Effector memory CD8-positive, alpha-beta T cell (primary cell): Measurements from ENCODE around the gene MROH7.
A peak's percentile ranks its signal among the peaks of the same experiment; 100 is the strongest.

ENCODE experiments used
- ATAC-seq: fragments of 150-1000 bp; cut with Tn5 transposase; replicated peaks from 2 replicates; pipeline ENCODE4 v1.10.0; 2021; ENCODE audit warnings: mild to moderate bottlenecking, moderate library complexity
- DNase-seq, 3 experiments: peaks; one replicate each; pipeline ENCODE4 v3.0.0; 2021
- H3K27ac Mint-ChIP-seq, 2 donors: one replicate each; pipeline ENCODE4 v1.8.0; 2022; ENCODE audit warnings: mild to moderate bottlenecking in 2 of 2, mixed read lengths in 2 of 2, moderate library complexity in 2 of 2
- H3K27me3 Mint-ChIP-seq, 2 donors: one replicate each; pipeline ENCODE4 v1.8.0; 2022; ENCODE audit warnings: mixed read lengths in 2 of 2
- H3K36me3 Mint-ChIP-seq: one replicate; pipeline ENCODE4 v1.8.0; 2022; ENCODE audit warnings: mild to moderate bottlenecking, moderate library complexity, mixed read lengths; ENCODE audit not compliant: insufficient read depth
- H3K4me1 Mint-ChIP-seq, 2 donors: one replicate each; pipeline ENCODE4 v1.8.0; 2022; ENCODE audit warnings: low read depth in 2 of 2, mixed read lengths in 2 of 2
- H3K4me3 Mint-ChIP-seq, 2 donors: one replicate each; pipeline ENCODE4 v1.8.0; 2022; ENCODE audit warnings: mild to moderate bottlenecking in 2 of 2, mixed read lengths in 2 of 2, moderate library complexity in 2 of 2
- H3K9me3 Mint-ChIP-seq, 2 donors: one replicate each; pipeline ENCODE4 v1.8.0; 2022; ENCODE audit warnings: mixed read lengths in 2 of 2

The MROH7 gene

GRCh38 chr1:54701066-54701465, 59.5 kb downstream of the MROH7 start:
- H3K36me3 Mint-ChIP-seq, result no peaks in the 10 kb centered on the region
- H3K27me3 Mint-ChIP-seq, result peaks cover 30 to 75% of the 10 kb centered on the region in 2 donors
- no peaks in the 10 kb centered on the region for H3K9me3 Mint-ChIP-seq
- H3K4me1 Mint-ChIP-seq, result no peaks in the 10 kb centered on the region
- no peak overlapping the region for H3K4me3 Mint-ChIP-seq
- H3K27ac Mint-ChIP-seq, result no peak overlapping the region
- DNase-seq (no peak), ATAC-seq (no peak)

- Mint-ChIP-seq H3K36me3 (no peaks in the 10 kb centered on the region), H3K27ac (no peak overlapping the region), H3K4me3 (no peak overlapping the region), H3K27me3 (peaks cover 30 to 78% of the 10 kb centered on the region in 2 donors), H3K9me3 (no peaks in the 10 kb centered on the region), H3K4me1 (no peaks in the 10 kb centered on the region)
- DNase-seq (no peak), ATAC-seq (no peak)
Observed at GRCh38 chr1:54701996-54702395, 60.4 kb downstream of the MROH7 start.

GRCh38 chr1:54703471-54703870, 61.9 kb downstream of the MROH7 start:
- Mint-ChIP-seq H3K27ac (no peak overlapping the region), H3K36me3 (no peaks in the 10 kb centered on the region), H3K9me3 (no peaks in the 10 kb centered on the region), H3K4me1 (no peaks in the 10 kb centered on the region), H3K27me3 (peaks cover 33 to 78% of the 10 kb centered on the region in 2 donors), H3K4me3 (no peak overlapping the region)
- ATAC-seq (no peak), DNase-seq (no peak)

GRCh38 chr1:54705153-54705552, 63.6 kb downstream of the MROH7 start:
- Mint-ChIP-seq H3K4me1 (no peaks in the 10 kb centered on the region), H3K4me3 (no peak overlapping the region), H3K27ac (no peak overlapping the region), H3K36me3 (no peaks in the 10 kb centered on the region), H3K9me3 (no peaks in the 10 kb centered on the region), H3K27me3 (peaks cover 25 to 69% of the 10 kb centered on the region in 2 donors)
- ATAC-seq (no peak), DNase-seq (no peak)

DNA sequence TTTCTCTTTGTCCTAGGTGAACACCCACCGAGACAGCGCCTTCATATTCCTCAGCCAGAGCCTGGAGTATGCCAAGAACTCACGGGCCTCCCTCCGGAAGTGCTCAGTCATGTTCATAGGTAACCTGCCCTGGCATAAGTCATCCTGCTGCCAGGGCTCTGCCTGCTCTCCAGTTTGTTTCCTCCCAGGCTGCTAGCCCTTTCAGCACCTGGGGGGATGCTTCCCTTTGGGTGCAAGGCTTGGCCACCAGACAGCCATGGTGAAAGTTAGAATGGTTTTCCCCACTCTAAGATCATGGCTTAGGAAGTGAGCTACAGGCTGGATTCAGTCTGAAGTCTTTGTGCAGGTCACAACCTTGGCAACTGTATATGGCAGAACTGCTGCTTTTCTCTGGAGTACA, 64.8 kb downstream of the MROH7 start:
- no peaks in the 10 kb centered on the region for H3K36me3 Mint-ChIP-seq
- no peak overlapping the region for H3K4me3 Mint-ChIP-seq
- DNase-seq (no peak), ATAC-seq (no peak)
- H3K4me1 Mint-ChIP-seq, result no peaks in the 10 kb centered on the region
- no peaks in the 10 kb centered on the region for H3K9me3 Mint-ChIP-seq
- H3K27me3 Mint-ChIP-seq, result peaks cover 25 to 72% of the 10 kb centered on the region in 2 donors
- H3K27ac Mint-ChIP-seq, result no peak overlapping the region

GRCh38 chr1:54708385-54708784, 66.8 kb downstream of the MROH7 start:
- no peaks in the 10 kb centered on the region for H3K9me3 Mint-ChIP-seq
- no peak for ATAC-seq
- H3K27me3 Mint-ChIP-seq, result peaks cover 17 to 52% of the 10 kb centered on the region in 2 donors
- DNase-seq, result no peak
- no peaks in the 10 kb centered on the region for H3K4me1 Mint-ChIP-seq
- no peaks in the 10 kb centered on the region for H3K36me3 Mint-ChIP-seq
- H3K4me3 Mint-ChIP-seq, result no peak overlapping the region
- no peak overlapping the region for H3K27ac Mint-ChIP-seq

- H3K36me3 Mint-ChIP-seq, result no peaks in the 10 kb centered on the region
- H3K9me3 Mint-ChIP-seq, result no peaks in the 10 kb centered on the region
- ATAC-seq (no peak), DNase-seq (no peak)
- no peak overlapping the region for H3K4me3 Mint-ChIP-seq
- peak overlapping the region in 1 of 2 donors; percentile 39 for H3K27ac Mint-ChIP-seq
- H3K27me3 Mint-ChIP-seq, result peaks cover 17 to 46% of the 10 kb centered on the region in 2 donors
- H3K4me1 Mint-ChIP-seq, result no peaks in the 10 kb centered on the region
Observed at GRCh38 chr1:54709547-54710292, 68.1 kb downstream of the MROH7 start.

- no peak for ATAC-seq
- Mint-ChIP-seq H3K27ac (peak overlapping the region in 1 of 2 donors; percentile 39), H3K4me3 (no peak overlapping the region), H3K9me3 (no peaks in the 10 kb centered on the region), H3K27me3 (peaks cover 17 to 40% of the 10 kb centered on the region in 2 donors), H3K4me1 (peaks cover 4% of the 10 kb centered on the region in 2 donors), H3K36me3 (no peaks in the 10 kb centered on the region)
- no peak for DNase-seq
Observed at GRCh38 chr1:54710434-54710833, 68.8 kb downstream of the MROH7 start.

DNA sequence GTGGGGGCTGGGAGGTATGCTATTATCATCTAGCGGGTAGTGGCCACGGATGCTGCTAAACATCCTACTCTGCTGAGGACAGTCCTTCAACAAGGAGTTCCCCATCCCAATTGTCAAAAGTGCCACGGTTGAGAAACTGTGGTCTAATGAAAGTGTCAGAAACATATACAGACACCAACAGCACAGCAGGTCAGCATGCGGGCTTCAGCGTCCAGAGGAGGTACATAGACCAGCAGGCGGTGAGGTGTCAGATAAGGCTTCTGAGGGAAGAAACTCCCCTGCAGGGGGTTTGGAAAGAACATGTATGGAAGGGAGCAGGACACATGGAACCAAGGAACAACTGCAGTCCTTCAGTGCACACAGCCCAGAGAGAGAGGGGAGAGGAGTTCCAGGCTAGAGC, 69.3 kb downstream of the MROH7 start:
- Mint-ChIP-seq H3K4me3 (no peak overlapping the region), H3K36me3 (no peaks in the 10 kb centered on the region), H3K4me1 (peaks cover 5% of the 10 kb centered on the region in 2 donors), H3K27me3 (peaks cover 17 to 36% of the 10 kb centered on the region in 2 donors), H3K27ac (no peak overlapping the region), H3K9me3 (no peaks in the 10 kb centered on the region)
- DNase-seq (no peak), ATAC-seq (no peak)

DNA sequence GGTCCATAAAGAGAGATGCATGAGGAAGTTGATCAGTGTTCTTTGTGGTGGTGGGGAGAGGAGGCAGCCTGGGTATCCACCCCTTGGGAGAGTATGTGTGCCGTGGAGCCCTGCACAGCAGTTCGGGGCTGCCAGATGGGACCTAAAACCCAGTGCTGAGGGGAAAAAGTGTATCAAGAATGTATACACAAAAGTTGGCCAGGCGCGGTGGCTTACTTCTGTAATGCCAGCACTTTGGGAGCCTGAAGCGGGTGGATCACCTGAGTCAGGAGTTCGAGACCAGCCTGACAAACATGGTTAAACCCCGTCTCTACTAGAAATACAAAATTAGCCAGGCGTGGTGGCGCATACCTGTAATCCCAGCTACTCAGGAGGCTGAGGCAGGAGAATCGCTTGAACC, 70.0 kb downstream of the MROH7 start:
- Mint-ChIP-seq H3K4me1 (peaks cover 11 to 12% of the 10 kb centered on the region in 2 donors), H3K9me3 (no peaks in the 10 kb centered on the region), H3K36me3 (no peaks in the 10 kb centered on the region), H3K4me3 (no peak overlapping the region), H3K27me3 (peaks cover 17 to 31% of the 10 kb centered on the region in 2 donors), H3K27ac (no peak overlapping the region)
- no peak for ATAC-seq
- no peak for DNase-seq

DNA sequence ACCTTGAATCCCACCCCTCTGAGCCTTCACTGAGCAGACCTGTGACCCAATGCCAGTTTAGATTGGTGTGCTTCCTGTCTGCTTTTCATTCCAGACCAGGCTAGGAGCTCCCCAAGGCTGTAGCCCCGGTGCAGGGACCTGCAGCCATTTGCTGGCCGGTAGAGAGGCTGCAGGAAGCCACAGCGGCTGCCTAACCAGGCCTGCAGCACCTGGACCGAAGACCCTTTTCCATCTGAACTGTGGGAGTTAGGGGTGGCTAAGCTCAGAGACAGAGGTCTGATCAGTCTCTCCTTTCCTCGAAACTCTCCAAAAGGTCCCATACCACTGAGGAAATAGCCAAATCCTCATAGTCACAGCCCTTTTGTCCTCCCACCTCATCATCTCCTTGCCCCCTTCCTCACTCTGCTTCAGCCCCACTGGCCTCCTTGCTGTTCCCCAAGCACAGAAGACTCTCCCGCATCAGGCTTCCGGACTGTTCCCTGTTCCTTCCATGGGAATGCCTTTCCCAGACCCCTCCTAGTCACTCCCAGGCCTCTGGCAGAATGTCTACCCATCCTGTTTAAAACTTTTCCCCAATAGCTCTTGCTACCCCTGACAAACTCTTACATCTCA, 73.4 kb downstream of the MROH7 start:
- DNase-seq, result no peak
- ATAC-seq, result no peak

GRCh38 chr1:54715493-54716298, 74.1 kb downstream of the MROH7 start, which contains the start of gene TTC4:
TSS of gene TTC4 (plus strand) at chr1:54715861. CDS start at chr1:54715909, 48 bp downstream.
- Mint-ChIP-seq H3K4me3 (peak within 1 kb of the TSS; percentile 88 to 91), H3K36me3 (peaks cover 16% of the 10 kb centered on the region), H3K27me3 (peaks cover 0 to under 1% of the 10 kb centered on the region in 2 donors), H3K4me1 (peaks cover 22 to 32% of the 10 kb centered on the region in 2 donors), H3K27ac (peak within 1 kb of the TSS; percentile 22 to 38), H3K9me3 (no peaks in the 10 kb centered on the region)
- ATAC-seq, result peak; percentile 96
- DNase-seq, result peak; percentile 76 to 88 (median 80)

More for the DNA sequence above, 73.4 kb downstream of the MROH7 start:
- Mint-ChIP-seq H3K4me3 (peak overlapping the region; percentile 88 to 91), H3K36me3 (peaks cover 12% of the 10 kb centered on the region), H3K27ac (peak overlapping the region; percentile 22 to 38), H3K27me3 (peaks cover 0 to 7% of the 10 kb centered on the region in 2 donors), H3K9me3 (no peaks in the 10 kb centered on the region), H3K4me1 (peaks cover 22 to 32% of the 10 kb centered on the region in 2 donors)

DNA sequence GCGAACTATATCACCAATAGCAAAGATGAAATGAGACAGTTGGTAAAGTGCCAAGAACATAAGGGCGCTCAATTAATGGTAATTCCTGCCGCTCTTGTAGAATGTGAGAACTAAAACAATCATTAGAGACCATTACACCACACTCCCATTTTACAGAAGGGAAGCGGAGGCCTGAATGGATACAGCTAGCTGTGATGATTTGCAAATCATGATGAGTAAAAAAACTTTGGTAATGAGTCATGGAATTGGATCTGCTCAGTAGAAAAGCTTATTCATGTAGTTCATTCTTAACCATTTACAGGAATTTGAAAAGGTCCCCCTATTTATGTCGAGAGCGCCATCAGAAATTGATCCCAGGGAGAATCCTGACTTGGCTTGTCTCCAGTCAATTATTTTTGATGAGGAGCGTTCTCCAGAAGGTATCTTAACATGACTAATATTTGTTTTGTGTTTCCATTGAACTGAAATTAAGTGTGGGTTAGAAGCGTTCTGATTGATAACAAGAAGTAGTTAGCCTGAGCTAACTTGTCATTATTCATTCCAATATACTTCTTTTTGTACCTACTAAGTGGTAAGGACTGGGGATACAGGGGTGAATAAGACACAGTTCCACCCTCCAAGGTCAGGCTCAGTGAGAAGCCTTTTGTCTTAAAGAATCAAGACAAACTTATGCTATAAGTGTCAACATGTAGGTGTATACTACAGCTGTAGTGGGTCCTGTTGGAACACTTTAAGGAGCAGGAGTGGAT, 74.9 kb downstream of the MROH7 start:
- ATAC-seq (no peak), DNase-seq (no peak)
- Mint-ChIP-seq H3K4me3 (peak overlapping the region; percentile 88 to 91), H3K27me3 (no peaks in the 10 kb centered on the region), H3K27ac (peak overlapping the region; percentile 22 to 38), H3K9me3 (no peaks in the 10 kb centered on the region), H3K36me3 (peaks cover 19% of the 10 kb centered on the region), H3K4me1 (peaks cover 22 to 32% of the 10 kb centered on the region in 2 donors)
